Activated gamma-delta T cell treated with Interleukin-2 at 50 U/mL for 16 hours (primary cell): ENCODE data around the gene CACNA1C.
"Not testable (repeated sequence)": the region's sequence is repeated elsewhere in the genome, so short reads cannot be mapped to it uniquely, and the experiment has no call there.

Source experiments
- DNase-seq: peaks from one replicate; pipeline ENCODE4 v3.0.0-alpha.2; 2020

Gene CACNA1C

DNA sequence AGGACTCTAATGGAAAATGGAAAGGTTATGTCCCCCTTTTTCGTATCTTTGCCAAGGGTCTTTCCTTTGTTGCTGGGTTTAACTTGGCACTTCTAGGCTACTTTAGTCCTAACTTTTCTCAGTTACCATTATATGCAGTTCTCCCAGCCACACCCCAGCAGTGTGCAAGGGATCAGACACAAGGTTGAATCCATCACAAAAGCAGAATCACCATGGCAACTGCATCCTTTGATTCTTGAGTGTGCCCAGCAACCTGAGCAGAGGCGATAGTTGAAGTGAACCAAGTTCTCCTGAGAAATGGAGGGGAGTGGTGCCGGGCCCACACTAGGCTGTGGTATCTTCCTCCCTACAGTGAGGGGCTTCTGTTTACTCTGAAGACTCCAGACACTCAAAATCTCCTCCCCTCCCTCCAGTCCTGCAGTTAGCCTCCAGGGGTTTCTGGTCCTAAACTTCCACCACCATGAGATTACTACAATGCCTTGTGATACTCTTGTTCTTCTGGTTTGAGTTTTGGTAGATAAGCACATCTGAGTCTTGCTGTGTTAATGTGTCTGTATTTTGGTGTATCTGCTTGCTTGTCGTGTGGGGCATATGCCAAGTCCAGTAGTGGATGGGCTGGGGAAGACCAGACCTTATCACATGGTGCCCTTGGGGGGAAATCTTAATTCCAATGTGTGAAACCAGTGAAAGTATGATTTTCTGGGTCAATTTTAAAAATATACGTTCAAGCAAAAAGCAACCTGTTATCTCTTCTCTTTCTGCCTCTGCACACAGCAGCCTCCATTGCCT lies 183.9 kb downstream of the CACNA1C start:
- no peak for DNase-seq

DNA sequence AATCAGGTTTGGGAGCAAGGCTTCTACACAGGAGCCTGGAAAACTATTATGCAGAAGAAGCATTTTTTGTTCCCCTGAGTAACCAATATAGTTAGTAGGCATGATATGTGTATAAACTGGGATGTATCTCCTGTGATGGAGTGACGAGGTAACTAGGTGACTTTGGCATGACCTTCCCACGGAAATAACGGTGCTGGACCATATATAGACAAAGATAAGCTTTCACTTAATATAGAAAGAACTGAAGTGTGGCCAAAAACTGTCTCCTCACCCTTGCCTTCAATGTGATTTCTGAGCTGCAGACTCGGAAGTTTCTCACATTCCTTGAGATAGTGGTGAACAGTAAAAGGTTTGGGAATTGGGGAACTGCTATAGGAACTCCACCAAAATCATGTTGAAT lies 185.3 kb downstream of the CACNA1C start:
- no peak for DNase-seq

DNA sequence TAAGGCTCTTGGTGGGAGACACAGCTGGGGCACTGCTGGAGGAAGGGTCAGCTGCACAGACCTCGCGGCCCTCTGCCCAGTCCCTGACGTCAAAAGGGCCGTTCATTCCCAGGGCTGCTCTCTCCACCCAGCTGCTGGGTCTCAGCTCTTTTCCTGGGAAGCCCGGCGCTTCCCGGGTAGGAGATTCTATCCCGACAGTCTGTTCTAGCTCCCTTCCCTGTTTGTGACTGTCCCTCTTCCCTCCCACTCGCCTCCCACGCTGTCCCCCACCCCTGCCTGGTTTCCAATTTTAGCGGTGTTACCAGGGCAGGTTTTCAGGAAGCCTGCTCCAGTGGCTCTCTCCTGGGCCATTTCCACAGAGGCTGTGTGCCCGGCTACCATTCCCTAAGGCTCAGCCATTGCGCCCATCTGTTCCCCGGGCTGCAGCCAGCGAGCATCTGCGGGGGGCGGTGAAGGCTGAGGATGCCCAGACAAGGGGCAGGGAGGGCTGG lies 186.6 kb downstream of the CACNA1C start:
- no peak for DNase-seq

DNA sequence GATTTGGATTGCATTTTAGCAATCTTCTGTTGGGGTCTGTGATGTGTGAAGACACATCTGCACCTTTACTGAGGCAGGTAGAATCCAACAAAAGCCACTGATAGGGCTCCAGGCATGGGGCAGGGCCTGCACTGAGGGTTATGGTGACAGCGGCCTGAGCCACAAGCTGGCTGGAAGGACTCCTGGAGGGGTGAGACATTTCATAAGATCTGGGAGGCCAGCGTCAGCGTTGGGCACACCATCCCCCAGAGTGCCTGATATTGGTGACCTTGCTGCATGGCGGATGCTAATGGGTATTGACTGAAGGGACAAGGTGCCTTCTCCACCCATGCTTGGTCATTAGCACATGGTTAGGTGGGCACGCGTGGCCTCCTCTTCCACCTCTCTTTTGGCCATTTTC lies 187.6 kb downstream of the CACNA1C start:
- DNase-seq = no peak

DNA sequence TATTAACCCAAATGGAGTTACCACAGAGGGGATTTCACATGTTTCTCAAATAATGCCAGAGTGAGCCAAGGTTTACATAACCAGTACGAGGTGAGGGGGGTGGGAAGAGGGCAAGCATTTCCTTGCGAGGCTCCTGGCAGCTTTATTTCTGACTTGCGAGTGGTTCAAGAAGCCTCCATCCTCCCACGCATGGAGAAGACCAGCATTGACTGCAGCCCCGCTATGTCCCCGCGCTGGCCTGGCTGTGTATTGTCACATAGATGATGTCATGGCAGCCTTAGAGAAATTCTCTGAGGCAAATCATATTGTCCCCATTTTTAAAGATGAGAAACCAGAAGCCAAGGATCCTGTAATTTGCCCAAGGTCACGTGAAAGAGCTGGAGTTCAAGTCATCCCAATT lies 188.2 kb downstream of the CACNA1C start:
- DNase-seq = no peak

DNA sequence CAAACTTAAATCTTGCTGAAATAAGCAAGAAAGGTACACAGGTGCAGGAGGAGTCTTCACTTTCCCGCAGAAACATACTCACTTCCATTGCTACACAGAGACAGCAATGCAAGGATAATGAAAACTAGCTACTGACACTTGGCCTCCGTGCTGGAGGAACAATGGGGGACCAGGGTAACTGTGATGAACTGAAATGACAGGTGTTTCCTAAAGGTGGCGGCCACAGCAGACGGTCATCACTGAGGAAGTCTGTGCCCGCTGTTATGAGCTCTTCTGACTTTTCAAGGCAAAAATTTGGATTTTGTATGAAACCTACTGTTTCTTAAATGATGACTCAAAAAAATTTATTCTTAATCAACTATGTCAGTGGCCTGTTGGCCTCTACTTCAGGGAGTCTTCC lies 189.4 kb downstream of the CACNA1C start:
- no peak for DNase-seq

DNA sequence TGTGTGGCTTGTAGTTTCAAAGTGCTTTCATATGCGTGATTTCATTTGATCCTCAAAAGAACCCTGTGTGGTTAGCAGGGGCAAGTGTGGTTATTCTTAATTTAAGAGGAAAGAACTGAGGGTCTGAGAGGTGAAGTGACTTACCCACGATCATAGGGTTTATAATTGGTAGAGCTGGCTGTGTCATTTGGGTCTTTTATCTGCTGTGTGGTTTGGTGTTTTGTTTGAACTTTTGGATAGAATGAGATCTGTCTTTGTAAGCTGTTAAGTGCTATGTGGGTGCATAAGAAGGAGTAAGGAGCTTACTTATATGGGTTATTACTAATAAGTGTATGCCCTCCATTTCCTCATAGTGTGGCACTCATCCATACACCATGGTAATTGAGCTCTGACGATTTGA lies 190.0 kb downstream of the CACNA1C start:
- DNase-seq = no peak

DNA sequence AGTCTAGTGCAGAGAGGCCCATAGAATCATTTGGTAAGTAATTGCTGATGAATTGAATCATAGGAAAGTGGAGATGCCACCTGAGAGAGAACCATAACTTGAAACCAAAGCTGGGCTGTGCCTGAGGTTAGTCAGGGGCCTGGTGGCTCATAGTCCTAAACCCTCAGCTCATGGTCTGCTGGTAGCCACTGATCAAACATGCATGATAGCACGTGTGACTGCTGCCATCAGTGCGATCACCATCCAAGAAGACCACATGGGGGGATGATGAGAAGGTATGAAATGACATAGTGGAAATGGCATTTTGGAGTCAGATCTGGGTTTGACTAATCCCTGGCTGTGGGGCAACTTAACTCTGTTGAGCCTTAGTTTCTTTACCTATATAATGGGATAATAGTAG lies 190.5 kb downstream of the CACNA1C start:
- no peak for DNase-seq

DNA sequence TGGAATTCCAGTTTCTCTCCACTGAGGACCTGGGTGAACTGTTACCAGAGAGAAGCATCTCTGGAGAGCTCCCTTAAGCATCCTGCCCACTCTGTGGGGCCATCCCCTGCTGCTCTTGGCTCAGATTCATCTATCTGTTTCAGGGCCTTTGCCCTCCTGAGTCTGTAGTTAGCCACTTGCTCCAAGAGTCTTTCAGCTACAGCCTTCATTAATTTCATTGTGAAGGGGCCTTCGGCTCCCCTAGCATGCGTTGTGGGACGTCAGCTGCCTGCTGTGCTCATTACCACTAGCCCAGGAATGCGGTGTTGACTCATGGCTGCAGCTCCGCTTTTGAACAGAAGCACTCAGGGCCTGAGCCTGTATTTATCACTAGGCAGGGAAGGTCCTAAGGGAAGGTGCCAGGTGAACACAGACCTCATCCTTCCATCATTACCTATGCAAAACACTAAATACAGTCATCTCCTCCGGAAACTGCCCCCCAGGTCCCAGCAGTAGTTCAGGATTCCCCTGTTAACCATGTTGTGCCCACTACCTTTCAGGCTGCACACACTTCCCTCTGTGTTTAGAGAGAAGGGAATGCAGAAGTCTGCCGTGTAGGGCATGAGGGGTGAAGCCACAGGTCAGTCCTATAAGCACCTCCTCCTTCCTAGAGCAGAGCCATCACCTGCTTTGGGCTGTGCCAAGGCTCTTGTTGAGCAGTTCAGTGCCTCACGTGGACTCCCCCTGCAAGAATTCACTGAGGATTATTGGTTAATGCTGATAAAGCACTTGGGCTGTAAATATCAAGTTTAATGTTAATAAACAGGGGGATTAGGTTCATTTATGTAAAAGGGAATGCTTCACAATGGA lies 191.4 kb downstream of the CACNA1C start:
- no peak for DNase-seq

DNA sequence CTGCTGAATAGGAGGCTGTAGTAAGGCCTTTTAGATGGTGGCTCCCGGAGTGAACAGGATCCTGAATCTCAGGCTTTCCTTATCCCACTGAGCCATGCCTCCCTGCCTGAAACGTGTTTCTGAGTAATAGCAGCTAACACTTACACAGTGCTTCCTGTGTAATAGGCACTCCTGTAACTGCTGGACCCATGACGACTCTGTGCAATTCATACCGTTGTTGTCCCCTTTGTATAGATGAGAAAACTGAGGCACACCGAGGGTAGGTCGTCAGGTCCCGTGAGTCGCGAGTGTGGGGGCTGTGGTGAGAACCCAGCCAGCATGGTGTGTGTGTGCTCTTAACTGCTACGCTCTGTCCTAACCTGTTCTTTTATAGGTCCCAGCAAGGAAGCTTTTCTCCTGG lies 193.6 kb downstream of the CACNA1C start:
- no peak for DNase-seq

DNA sequence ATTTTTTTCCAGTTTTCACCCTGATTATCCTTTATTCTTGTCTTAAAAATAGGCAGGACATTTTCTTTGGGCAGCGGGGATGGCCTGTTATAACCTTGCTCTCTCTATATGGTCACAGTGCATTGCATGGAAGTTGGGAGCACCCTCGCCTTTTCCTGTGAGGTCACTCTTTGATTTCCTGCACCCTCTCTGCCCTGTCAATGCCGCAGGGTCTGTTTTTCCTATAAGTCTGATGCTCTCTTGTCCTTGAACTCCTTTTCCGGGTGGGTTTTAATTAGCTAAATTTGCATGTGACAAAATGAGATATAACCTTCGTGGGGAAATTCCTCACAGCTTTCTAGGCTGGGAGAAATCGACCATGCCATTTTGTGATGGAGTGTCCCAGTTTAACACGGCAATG lies 194.3 kb downstream of the CACNA1C start:
- no peak for DNase-seq

DNA sequence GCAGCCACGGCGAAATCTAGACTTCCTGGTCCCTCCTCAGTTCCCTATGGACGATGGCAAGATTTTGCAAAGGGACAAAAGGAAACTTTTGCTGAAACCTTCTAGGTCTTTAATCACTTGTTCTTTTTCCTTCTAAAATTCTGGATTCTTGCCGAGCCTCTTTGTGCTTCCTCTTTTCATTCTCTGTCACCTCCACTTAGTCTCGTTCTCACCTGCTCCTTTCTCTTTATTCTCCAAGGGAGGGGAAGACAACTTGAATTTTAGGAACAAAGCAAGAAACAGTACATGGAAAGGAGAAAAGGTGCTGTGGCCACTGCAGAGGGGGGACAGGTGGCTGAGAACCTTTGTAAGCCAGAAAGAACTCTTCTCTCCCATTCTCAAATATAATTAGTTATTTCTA lies 194.8 kb downstream of the CACNA1C start:
- DNase-seq = no peak

DNA sequence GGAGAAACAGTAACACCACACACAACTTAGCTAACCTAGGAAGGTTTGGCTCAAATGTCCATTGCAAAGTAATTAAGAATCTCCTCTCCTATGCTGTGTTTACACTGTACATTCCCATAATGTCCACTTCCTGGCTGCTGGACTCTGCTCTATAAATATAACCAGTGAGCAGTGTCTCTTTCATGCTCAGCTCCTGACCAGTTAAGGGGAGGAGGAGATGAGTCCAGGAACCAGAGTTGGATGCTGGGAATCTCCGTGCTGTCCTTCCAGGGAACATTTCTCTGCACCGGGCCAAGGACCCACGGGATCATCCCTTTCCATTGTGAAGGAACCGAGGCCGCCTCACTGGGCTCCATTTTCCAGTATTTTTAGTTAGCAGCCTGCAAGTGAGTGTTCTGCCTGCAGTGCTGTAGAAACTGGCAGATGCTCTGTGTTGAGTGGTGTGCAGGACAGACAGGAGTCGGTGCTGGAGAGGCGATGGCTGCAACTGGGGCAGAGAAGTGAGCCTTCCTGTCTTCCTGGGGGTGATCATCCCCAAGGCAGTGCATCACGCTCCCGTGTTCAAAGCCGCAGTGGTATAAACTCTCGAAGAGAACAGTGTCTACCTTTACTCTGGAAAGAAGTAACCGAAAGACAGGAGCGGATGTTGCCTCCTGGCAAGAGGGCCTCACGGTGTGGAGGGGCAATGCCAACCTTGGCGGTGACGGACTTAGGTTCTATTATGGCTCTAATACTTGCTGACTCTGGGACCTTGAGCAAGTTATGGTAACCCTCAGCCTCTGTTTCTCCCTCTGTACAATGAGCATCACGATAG lies 195.5 kb downstream of the CACNA1C start:
- no peak for DNase-seq

DNA sequence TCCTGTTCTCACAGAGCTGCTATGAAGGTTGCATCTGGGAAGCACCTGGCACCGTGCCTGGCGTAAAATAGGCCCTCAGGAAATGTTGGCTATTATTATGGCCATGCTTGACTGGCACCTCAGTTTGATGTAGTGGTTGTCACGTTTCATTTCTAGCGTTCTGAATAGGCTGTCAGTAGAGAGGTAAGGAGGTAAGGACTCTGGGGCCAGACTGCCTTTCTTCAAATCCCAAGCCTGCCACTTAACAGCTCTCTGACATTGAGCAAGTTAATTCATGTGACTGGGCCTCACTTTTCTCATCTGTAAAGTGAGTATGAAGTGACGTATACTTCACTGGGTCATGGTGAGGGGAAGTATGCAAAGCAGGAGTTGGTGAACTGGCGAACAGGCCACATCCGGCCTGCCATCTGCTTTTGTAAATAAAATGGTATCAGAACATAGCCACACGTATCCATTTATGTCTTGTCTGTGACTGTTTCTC lies 196.2 kb downstream of the CACNA1C start:
- DNase-seq = no peak

DNA sequence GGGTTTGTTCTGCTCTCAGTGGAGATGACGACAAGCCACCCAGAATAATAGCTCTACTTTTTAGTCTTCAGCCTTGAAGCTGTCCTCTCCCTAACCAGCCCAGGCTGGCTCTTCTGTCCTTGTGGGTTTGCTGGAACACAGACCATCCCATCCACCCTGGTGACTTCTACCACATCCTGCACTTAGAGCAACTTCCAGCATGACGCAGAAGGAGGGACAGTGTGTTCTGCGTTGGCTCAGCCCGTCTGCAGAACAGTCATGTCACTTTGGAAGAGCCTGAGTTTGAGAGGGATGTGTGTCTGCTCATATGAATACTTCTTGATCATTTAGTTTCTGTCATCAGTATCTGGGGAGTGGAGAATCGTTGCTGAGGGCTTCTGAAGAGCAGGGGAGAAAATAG lies 198.0 kb downstream of the CACNA1C start:
- DNase-seq = no peak

DNA sequence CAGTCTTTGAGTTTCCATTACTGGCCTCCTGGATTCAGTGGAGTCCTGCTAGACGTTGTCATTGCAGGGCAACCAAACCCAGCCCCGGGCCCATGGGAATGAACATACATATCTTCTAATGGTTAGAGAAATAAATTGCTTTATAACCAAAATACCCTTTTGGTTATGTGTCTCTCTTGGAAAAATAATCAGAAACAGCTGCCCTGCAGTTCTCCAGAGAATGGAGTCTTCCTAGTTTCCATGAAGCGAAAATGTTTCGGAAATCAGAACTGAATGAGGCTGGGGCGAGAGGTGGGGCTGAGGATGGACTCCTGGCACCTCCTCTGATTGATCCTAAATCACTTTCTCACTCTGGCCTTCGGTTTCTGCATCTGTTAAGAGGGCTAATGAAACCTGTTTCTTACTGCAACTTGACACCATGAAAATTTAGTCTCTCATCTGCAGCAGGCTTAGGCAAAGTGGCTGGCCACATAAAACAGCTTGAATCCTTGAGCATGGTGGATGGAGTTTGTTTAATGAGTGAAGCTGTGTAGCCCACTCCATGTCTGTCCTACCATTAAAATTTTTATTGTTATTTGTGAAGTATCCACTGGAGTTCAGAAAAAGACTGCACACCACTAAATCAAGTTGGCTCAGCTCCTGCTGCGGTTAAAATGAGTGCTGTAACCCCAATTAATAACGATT lies 198.9 kb downstream of the CACNA1C start:
- DNase-seq = no peak

DNA sequence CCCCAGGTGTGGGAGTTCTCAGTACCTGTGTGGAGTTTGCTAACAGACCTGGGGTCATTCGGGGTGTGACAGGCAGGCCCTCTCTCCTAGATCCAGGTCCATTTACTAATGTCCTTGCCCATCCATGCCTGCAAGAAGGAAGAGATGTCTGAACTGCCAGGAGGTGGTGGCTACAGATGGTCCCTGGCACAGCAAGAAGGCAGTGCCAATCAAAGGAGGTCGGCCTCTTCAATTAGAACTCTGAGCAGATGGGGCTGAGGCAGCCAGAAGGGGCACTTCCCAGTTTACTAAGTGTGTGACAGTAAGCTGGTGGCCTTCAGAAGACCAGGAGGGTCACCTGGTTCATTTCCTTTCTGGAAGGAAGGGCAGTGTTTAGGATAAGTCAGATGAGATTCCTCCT lies 202.5 kb downstream of the CACNA1C start:
- DNase-seq = no peak

DNA sequence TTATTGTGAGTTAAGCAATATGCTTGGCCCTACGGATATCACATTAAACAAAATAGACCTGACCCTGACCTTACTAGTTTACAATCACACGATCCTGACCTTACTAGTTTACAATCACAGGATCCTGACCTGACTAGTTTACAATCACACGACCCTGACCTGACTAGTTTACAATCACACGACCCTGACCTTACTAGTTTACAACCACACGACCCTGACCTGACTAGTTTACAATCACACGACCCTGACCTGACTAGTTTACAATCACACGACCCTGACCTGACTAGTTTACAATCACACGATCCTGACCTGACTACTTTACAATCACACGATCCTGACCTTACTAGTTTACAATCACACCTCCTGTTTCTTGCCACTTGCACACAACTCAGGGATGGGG lies 202.9 kb downstream of the CACNA1C start:
- DNase-seq = not testable (repeated sequence)

DNA sequence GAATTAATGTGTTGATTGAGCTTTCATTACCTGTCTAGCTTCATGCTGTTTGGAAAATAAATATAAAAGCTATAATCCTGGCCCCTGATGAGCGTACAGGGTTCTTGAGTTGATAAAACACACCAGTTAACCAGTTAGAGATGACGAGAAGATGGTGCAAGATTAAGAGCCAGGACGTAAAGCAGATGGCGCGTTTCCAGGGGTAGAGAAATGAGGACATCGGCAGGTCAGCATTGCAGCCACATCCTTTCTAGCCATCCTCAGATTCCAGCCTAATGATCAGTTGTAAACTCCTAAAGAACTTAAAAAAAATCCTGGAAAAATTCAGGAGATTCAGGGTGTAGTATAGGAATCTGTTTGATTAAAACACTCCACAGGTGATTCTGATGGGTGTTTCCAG lies 203.7 kb downstream of the CACNA1C start:
- DNase-seq = no peak

DNA sequence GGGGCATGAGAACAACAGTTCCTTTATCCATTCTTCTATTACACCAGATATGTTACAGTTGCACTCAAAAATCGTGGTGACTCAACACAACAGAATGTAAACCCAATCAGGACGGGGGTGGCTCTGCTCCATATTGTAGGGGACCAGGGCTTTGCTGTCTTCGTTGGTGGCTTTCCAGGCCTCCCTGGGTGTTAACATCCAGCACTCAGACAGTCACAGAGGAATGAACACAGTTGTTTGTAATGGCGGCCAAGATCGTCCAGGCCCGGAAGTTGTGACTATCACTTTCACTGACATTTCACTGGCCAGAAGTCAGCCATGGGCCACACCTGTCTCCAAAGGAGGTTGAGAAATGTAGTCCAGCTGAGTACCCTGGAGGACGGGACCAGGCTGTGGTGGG lies 204.1 kb downstream of the CACNA1C start:
- no peak for DNase-seq

DNA sequence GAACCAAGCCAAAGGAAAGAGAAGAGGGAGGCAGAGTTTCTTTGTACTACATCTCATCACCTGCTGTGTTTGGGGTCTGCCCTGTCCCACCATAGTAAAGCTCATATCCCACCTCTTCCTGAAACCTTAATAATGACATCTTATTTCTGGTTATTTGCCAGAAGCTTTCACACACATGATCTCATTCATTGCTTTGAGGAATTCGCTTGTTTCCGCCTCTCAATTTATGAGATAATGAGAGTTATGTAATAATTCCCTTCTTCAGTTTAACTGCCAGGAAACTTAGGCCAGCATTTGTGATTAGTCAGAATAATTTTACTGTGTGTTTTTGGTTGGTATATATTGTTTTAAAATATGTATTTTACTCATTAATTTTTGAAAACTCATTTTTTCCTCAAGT lies 205.2 kb downstream of the CACNA1C start:
- DNase-seq = no peak

DNA sequence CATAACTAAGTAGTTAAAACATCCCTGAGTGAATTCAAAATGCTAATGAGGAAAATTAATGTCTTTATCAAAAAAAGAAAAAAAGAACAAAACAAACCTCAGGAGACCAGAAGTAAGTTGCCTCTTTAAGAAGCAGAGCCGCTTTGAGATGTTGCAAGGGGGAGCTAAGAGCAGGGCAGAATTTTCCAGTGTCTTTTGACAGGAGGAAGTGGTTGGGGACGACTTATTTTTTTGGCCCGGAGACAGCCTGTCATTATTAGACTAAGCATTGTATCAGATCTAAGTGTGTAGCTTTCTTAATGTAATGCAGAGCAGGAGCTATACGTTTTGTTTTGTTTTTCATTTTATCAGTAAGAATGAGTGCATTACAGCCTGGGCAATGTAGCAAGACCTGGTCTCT lies 206.6 kb downstream of the CACNA1C start:
- DNase-seq = no peak

DNA sequence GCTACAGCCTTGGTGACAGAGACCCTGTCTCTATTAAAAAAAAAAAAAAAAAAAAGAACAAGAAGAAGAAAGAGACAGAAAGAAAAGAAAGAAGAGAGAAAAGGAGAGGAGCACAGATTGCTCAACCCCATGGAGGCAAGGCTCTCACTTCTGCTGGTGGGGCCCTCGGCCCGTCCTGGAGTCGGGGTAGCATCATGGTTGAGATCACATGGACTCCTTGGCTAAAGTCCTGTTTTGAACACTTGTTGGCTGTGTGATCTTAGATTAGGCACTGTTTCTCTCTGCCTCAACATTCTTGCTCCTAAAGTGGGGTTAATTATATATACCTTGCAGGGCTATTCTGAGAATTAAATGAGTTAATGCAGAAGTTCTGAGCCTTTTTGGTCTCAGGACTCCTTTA lies 207.7 kb downstream of the CACNA1C start:
- DNase-seq = no peak
